ENCODE results near the gene THUMPD2.
A peak's percentile ranks its signal among the peaks of the same experiment; 100 is the strongest.

- TF ChIP-seq POLR2A (IDR thresholded peaks at IDR 0.05) (no peak), CTCF (IDR thresholded peaks at IDR 0.05) (peak in 3 of 4 experiments; percentile 13 to 51 (median 45))
Observed at GRCh38 chr2:39728941-39729351, 50.1 kb downstream of the THUMPD2 start.
